GM19397 (cell line): ENCODE data around the gene SPN.
"Not testable (repeated sequence)": the region's sequence is repeated elsewhere in the genome, so short reads cannot be mapped to it uniquely, and the experiment has no call there.

Experiments used
- ATAC-seq: cut with Tn5 transposase; IDR thresholded peaks from one replicate; pipeline ENCODE4 v1.9.1; 2021; ENCODE audit warnings: mild to moderate bottlenecking, moderate library complexity; ENCODE audit not compliant: unreplicated experiment

SPN gene

GRCh38 chr16:29645694-29646187 lies 17.3 kb upstream of the SPN start:
- ATAC-seq: no peak

GRCh38 chr16:29646947-29647346 lies 16.1 kb upstream of the SPN start:
- no peak for ATAC-seq

- no peak for ATAC-seq
Measured at GRCh38 chr16:29649588-29650494, 13.2 kb upstream of the SPN start.

GRCh38 chr16:29650771-29651170 lies 12.3 kb upstream of the SPN start:
- no peak for ATAC-seq

GRCh38 chr16:29651774-29652349 lies 11.2 kb upstream of the SPN start:
- ATAC-seq: no peak

GRCh38 chr16:29653471-29653870 lies 9.6 kb upstream of the SPN start:
- no peak for ATAC-seq

DNA sequence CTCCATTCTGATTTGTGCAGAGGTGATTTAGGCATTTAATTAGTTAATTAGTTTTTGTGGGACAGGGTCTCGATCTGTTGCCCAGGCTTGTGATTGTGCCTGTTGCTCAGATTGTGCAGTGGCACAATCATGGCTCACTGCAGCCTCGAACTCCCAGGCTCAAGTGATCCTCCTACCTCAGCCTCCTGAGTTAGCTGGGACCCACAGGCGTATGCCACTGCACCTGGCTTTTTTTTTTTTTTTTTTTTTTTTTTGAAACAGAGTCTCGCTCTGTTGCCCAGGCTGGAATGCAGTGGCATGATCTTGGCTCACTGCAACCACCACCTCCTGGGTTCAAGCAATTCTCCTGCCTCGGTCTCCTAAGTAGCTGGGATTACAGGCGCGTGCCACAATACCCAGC lies 9.2 kb upstream of the SPN start:
- ATAC-seq: not testable (repeated sequence)

DNA sequence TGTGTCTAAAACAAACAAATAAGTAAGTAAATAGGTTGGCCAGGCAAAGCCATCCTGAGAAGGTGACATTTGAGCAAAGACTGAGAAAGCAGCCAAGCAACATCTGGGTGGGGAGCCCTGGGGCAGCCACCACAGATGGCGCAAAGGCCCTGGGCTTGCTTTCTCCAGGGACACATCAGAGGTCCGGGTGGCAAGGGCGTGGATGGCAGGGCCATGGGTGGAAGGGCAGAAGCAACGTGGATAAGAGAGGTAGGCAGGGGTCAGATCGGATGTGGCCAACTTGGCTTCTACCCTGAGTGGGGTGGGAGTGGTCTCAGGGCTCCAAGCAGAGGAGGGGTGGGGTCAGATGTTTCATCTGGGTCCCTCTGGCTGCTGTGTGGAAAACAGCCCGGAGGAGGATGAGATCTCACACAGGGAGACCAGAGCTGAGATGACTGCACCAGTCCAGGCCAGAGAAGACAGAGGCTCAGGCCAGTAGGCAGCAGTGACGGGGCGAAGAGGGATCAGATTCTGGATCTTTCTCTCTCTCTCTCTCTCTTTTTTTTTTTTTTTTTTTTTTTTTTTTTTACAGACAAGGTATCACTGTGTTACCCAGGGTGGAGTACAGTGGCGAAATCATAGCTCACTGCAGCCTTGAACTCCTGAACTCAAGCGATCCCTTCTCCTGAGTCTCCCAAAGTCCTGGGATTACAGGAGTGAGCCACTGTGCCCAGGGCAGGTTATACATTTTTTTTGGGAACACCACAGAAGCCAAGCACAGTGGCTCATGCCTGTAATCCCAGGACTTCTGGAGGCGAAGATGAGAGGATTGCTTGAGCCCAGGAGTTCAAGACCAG lies 6.1 kb upstream of the SPN start:
- no peak for ATAC-seq

DNA sequence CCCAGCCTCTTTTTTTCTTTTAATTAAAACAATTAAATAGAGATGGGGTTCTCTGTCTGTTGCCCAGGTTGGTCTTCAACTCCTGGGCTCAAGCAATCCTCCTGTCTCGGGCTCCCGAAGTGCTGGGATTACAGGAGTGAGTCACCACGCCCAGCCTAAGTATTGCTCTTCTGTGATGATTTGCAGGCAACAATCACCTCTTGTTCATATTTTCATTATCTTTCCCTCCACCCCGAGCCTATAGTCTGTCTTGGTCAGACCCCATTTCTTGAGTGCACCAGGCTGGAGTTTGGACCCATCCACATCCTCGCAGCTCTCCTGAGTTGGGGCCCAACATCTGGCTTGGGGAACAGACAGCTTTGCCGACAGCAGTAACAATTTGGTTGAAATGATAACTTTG lies 4.3 kb upstream of the SPN start:
- ATAC-seq: no peak

GRCh38 chr16:29662000-29662728 lies 883 bp upstream of the SPN start:
- no peak for ATAC-seq

DNA sequence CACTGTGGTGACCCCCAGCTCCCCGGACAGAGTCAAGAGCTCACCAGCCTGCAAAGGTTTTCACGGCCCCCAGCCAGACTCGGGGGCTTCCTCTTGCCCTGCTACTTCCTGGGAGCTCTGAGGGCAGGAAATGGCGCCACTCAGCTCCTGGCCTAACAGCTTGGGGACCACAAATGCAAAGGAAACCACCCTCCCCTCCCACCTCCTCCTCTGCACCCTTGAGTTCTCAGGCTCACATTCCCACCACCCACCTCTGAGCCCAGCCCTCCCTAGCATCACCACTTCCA lies 375 bp upstream of the SPN start:
- ATAC-seq: no peak

DNA sequence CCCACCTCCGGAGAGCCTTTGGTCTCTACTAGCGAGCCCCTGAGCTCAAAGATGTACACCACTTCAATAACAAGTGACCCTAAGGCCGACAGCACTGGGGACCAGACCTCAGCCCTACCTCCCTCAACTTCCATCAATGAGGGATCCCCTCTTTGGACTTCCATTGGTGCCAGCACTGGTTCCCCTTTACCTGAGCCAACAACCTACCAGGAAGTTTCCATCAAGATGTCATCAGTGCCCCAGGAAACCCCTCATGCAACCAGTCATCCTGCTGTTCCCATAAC lies 702 bp downstream of the SPN start:
- no peak for ATAC-seq

- ATAC-seq: no peak
Measured at GRCh38 chr16:29664091-29664921, 1.3 kb downstream of the SPN start.

- no peak for ATAC-seq
Measured at GRCh38 chr16:29665294-29666077, 2.4 kb downstream of the SPN start.

GRCh38 chr16:29667322-29667610 lies 4.2 kb downstream of the SPN start:
- ATAC-seq: not testable (repeated sequence)

- ATAC-seq: no peak
Measured at GRCh38 chr16:29667755-29668154, 4.7 kb downstream of the SPN start.

DNA sequence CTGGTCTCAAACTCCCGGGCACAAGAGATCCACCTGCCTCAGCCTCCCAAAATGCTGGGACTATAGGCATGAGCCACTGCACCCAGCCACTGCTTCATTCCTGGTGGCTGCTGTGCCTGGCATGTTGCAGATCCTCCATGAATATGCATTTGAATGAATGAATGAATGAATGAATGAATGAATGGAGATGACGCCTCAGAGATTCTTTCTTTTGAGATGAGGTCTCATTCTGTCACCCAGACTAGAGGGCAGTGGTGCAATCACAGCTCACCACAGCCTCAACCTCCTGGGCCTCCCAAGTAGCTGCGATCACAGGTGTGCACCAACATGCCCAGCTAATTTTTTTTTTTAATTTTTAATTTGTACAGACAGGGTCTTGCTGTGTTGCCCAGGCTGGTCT lies 5.2 kb downstream of the SPN start:
- no peak for ATAC-seq

DNA sequence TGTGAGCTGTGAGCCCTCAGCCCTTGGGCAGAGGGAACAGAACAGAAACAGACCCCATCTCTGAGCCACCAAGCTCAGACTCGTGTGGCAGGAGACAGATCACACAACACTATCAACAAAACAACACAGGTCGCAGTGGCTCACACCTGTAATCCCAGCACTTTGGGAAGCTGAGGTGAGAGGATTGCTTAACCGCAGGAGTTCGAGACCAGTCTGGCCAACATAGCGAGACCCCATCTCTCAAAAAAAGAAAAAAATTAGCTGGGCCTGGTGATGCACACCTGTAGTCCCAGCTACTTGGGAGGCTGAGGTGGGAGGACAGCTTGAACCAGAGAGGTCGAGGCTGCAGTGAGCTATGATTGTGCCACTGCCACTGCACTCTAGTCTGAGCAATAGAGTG lies 10.5 kb downstream of the SPN start:
- no peak for ATAC-seq

DNA sequence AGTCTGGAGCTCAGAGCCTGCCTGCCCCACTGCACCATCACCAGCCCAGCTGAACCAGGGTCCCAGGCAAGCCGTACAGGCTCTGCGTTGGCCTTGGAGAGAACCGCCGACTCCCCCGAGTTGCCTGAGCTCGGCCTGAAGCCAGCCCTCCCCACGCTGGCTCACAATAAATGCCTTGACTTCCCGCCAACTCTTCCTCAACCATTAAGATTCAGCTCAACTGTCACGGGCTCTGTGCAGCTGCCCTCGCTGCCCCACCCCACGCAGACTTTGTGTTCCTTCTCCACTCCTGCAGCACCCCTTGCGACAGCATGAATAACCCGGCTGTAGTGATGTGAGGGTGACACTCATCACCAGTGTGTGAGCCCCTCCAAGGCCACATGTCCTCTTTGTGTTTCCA lies 11.1 kb downstream of the SPN start:
- ATAC-seq: no peak
